DND-41 (cell line): ENCODE results near the gene OPRD1.

Experiments
- EZH2 ChIP-seq: IDR thresholded peaks from 3 replicates; pipeline ENCODE4 v1.6.1; 2012; ENCODE audit warnings: borderline replicate concordance, low read depth, mild to moderate bottlenecking, moderate library complexity, low read length, inconsistent platforms; ENCODE audit not compliant: severe bottlenecking
- TF ChIP-seq, protein P1 (sequence below): IDR thresholded peaks from 2 replicates; pipeline ENCODE4 v1.5.1; 2012; ENCODE audit warnings: borderline replicate concordance, low read length, moderate library complexity, mild to moderate bottlenecking; ENCODE audit not compliant: poor library complexity, severe bottlenecking; ENCODE audit errors: extremely low read depth

DNA sequence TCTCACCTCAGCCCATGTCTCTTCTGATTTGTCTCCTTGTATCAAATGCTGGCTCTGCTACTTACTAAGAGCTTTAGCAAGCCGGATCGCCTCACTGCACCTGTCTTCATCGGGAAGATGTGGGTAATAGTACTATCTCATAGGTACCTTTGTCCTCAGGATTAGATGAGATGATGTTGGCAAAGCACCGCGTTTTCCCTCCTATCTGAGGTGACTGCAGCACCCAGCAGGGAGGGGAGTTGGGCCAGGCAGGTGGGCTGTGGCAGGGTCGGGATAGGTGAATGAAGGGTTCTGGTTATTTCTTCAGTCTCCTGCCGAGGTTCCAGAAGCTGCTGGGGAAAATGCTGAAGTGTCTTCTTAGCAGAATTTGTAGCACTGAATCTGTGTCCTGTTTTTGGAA is 5.2 kb downstream of the OPRD1 start:
- TF ChIP-seq, protein P1, sequence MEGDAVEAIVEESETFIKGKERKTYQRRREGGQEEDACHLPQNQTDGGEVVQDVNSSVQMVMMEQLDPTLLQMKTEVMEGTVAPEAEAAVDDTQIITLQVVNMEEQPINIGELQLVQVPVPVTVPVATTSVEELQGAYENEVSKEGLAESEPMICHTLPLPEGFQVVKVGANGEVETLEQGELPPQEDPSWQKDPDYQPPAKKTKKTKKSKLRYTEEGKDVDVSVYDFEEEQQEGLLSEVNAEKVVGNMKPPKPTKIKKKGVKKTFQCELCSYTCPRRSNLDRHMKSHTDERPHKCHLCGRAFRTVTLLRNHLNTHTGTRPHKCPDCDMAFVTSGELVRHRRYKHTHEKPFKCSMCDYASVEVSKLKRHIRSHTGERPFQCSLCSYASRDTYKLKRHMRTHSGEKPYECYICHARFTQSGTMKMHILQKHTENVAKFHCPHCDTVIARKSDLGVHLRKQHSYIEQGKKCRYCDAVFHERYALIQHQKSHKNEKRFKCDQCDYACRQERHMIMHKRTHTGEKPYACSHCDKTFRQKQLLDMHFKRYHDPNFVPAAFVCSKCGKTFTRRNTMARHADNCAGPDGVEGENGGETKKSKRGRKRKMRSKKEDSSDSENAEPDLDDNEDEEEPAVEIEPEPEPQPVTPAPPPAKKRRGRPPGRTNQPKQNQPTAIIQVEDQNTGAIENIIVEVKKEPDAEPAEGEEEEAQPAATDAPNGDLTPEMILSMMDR, result no peak
- TF ChIP-seq EZH2, result no peak
